ENCODE measurements around the gene CCDC81.
"Not testable (repeated sequence)": the region's sequence is repeated elsewhere in the genome, so short reads cannot be mapped to it uniquely, and the experiment has no call there.

Gene CCDC81

DNA sequence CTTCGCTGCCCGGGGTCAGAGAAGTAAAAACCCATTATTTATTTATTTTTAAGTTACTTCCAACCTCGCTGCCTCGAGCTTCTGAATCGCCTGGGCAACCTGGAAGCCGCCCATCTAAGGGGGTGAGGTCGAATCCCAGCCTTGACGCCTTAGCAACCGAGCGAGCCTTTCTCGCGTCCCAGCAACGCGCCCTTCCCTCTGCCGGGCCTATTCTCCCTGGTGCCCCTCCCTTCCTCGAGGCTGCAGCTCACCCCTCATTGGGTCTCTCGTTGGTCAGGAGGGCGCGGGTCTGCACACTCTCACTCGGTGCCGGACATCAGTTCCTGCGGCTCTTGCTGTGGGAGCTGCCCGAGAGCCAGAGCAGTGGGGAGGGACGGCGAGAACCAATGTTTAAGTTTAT, at the start of gene CCDC81:
CCDC81 (plus strand) TSS at position 302 of the 400 bp plus-strand sequence. CDS start 277 bp downstream, outside the sequence.
- DNase-seq = no peak

DNA sequence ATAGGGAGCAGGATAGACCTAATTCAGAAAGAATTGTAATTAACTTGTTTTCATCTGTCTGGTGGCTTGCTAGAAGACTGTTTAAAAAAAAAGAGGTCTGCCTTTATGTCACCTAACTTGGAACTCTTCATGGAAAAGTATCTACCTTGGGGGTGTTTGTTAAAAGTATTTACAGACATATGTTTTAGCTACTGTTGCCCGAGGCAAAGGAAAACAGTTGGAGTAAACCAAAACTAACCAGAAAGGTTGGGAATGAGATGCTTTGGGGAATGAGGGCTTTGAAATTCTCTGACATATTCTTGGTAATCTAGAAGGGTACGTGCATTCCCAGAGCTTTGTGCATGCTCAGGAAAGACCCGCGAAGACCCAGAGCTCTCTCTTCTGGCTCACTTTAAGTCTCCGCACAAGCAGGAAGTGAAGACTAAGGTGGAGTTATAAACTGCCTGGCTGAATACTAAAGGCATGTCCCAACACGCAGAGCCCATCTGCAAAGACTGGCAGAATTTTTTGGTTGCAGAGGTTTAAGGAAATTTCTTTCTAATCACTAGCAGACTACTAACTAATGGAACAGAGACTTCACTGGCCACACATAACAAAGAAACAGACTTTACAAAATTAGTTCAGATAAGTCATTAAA, 39.4 kb upstream of the CCDC81 start:
- DNase-seq = no peak

- no peak for DNase-seq
Observed at GRCh38 chr11:86337227-86337626, 37.5 kb upstream of the CCDC81 start.

DNA sequence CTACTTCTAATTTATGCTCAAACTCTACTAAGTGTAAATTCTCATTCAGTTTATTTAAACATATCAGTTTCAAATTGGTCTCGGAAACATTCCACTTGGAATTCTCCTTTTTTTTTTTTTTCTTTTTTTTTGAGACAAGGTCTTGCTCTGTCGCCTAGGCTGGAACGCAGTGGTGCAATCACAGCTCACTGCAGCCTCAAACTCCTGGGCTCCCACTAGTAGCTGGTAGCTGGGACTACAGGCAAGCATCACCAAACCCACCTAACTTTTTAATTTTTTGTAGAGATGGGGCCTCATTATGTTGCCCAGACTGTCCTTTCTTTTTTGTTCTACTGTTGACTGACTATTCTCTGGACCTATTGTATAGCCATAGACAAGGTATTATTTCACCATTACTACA, 33.3 kb upstream of the CCDC81 start:
- DNase-seq = no peak

DNA sequence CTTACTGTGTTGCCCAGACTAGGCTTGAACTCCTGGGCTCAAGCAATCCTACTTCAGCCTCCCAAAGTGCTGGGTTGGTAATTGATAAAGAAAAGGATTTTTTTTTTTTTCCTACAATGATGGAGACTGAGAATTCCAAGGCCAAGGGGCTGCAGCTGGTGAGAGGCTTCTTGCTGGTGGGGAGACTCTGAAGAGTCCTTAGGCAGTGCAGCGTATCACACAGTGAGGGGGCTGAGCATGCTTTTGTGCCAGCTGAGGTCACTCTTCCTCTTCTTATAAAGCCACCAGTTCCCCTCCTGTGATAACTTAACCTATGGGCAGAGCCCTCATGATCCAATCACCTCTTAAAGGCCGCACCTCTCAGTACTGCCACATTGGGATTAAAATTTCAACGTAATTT, 28.2 kb upstream of the CCDC81 start:
- no peak for DNase-seq

- no peak for DNase-seq
Observed at GRCh38 chr11:86355256-86355655, 19.4 kb upstream of the CCDC81 start.

- DNase-seq = not testable (repeated sequence)
Observed at GRCh38 chr11:86357412-86357811, 17.3 kb upstream of the CCDC81 start.

DNA sequence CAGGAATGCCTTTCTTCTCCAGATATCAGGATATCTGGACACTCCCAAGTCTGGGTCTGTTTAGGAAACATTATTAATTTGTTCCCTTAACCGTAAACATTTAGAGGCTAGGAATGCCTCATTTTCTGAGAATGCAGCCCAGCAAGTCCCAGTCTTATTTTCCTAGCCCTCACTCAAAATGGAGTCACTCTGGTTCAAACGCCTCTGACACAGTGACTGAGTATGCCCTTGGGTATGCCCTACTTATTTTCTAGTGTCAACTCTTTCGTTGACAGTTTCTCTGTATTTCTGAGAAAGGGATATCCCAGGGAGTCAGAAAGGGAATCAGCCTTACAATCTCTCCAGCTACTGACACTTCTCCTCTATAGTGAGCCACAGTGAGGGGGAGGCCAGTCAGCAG, 16.0 kb upstream of the CCDC81 start:
- DNase-seq = no peak

DNA sequence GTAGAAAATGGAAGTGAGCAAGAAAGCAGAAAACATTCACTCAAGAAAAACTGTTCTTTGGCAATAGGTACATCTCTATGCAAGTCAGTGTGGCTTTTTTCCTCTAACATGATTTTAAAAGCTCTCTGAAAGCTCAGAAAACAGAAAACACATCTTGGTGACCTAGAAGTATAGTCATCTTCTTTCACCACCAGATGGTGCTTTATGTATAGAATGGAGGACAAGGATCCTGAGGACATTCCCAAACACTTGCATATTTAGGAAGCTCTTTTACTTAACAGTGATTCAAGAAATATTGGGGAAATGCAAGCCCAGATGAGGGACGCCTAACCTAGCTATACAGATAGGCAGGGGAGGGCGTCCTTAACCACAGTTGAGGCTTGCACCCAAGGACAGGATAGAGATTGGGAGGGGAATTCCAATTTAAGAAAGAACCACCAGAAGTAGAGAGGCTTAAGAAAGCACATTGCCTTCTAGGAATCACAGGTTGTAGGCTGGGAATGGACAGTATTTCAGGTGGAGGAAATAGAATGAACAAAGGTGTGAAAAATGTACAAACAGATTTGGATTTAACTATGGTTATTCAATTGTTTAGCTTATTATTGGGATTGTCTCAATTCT, 13.8 kb upstream of the CCDC81 start:
- DNase-seq = no peak

DNA sequence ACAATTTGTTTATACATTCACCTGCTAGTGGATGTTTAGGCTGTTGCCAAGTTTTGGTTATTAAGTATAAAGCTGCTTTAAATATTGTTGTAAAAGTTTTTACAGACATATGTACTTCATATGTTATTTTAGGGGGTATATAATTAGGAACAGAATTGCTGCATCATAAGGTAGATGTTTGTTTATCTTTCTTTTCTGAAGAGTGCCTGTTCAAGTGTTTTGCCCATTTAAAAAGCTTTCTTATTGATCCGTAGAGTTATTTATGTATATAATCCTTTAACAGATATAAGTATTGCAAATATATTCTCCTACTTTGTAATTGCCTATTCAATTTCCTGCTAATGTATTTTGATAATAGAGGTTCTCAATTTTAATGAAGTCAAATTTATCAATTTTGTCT, 11.3 kb upstream of the CCDC81 start:
- DNase-seq = no peak

DNA sequence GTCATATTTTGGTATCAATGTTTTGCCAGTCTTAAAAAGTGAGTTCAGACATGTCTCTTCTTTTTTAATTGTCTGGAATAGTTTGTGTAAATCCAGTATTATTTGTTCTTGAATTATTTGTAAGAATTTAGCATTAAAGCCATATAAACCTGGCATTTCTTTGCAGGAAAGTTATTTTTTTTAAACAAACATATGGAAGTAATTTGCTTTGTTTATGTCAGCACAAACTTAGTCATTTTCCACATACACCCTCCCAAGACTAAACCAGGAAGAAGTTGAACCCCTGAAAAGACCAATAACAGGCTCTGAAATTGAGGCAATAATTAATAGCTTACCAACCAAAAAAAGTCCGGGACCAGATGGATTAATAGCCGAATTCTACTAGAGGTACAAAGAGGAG, 9.1 kb upstream of the CCDC81 start:
- no peak for DNase-seq

DNA sequence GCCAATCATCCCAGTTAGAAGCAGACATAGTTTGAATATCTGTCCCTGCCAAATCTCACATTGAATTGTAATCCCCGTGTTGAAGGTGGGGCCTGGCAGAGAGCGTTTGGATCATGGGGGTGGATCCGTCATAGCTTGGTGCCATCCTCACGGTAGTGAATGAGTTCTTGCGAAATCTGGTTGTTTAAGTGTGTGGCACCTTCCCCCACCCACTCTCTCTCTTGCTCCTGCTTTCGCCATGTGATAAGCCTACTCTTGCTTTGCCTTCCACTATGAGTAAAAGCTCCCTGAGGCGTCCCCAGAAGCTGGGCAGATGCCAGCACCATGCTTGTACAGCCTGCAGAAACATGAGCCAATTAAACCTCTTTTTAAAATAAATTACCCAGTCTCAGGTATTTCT, 5.0 kb upstream of the CCDC81 start:
- DNase-seq = no peak

DNA sequence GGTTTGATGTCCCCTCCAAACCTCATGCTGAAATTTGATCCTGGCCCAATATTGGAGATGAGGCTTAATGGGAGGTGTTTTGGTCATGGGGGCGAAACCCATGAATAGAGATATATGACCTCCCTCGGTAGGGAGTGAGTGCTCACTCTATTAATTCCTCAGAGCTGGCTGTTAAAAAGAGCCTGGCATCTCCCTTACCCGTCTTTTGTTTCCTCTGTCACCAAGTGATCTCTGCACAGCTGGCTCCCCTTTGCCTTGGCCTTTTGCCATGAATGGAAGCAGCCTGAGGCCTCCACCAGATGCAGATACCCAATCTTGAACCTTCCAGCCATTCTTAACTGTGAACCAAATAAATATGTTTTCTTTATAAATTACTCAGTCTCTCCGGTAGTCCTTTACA, 4.5 kb upstream of the CCDC81 start:
- DNase-seq = no peak

GRCh38 chr11:86370922-86371594, 3.6 kb upstream of the CCDC81 start:
- no peak for DNase-seq

DNA sequence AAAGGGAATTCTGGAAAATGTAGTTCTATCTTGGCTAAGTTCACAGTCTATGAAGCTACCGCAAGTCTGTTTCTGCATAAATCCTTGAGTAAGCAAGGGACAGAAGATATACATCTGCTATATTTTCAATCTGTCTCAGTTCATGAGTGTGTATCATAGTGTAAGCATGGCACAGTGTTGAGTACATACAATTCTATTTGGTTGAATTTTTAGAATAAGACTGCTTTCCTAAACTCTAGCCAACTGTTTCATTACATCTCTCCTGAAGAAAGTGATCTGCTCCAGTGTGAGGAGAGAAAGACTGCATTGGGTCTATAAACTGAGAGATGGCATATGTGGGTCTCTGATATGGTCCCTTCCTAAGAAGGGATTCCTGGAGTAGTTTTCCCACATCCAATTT, 2.6 kb upstream of the CCDC81 start:
- DNase-seq = no peak

DNA sequence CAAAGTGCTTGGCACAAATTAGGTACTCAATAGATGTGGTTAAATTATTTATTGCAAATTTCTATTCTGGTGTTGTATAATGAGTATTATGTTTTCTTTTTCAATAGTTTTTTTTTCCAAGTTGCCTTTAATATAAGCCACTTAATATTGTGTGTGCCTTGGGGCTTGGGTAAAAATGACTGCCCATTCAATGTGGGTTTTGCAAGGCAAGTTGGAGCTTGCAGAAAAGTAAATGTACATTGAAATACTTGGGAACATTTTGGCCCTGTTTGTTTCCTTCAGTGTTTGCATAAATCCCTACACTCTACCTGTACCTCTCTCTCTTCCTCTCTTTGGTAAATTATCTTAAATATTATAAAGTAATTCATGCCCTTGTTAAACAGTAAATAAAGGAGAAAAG, 2.1 kb upstream of the CCDC81 start:
- DNase-seq = no peak

- DNase-seq = no peak
Observed at GRCh38 chr11:86374069-86374468, 618 bp upstream of the CCDC81 start.

GRCh38 chr11:86377972-86378371, 3.3 kb downstream of the CCDC81 start:
- no peak for DNase-seq

- no peak for DNase-seq
Observed at GRCh38 chr11:86380295-86381059, 5.8 kb downstream of the CCDC81 start.

GRCh38 chr11:86383041-86383955, 8.6 kb downstream of the CCDC81 start:
- no peak for DNase-seq

GRCh38 chr11:86386283-86386682, 11.6 kb downstream of the CCDC81 start:
- DNase-seq = no peak

DNA sequence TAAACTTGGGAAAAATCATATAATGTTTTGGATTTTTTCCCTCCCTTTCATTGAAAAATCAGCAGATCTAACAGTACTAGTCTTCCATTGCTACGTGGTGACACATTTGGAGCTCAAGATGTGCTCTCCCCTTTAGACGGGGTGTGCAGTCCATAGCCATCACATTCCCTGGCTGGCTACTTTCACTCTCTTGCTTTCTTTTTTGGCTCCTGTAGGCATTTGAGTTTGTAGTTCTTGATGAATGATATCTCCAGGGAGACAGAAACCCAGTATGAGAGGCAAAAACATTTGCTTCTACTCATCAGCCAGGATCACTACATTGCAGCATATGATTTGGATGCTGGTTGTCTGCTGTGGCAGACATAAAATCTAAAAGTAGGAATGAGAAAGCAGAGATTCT, 12.1 kb downstream of the CCDC81 start:
- DNase-seq = no peak

DNA sequence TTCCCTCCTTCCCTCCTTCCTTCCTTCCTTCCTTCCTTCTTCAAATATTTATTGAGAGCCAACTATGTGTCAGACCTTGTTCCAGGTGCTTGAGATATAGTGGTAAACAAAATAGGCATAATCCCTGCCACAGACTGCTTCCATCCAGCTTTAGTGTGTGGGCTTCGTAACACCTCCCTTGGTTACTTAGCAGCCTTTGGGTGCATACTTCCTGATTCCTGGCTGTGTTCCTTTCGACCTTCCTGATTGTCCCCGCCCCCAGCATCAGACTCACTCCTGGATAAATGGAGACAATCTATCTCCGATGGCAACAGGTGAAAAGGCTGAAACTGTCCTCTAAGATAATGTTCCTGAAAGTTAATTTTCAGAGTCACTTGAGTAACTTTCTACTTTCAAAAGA, 13.5 kb downstream of the CCDC81 start:
- DNase-seq = no peak
